K562 (cell line): ENCODE measurements around the gene OR5A1. TPM values are rescaled to one million over a fixed set of nuclear protein-coding genes. Genes with fewer than 3 reads are reported as not detected.

Source experiments
- ATAC-seq: fragments of 200-7000 bp; cut with Tn5 transposase; 3 replicates; pipeline ENCODE4 v1.9.1; 2020; ENCODE audit warnings: moderate library complexity
- BruUV-seq: library from RNA; stranded (reverse); fragments of 400-500 nt; replicated peaks from 2 replicates; lab custom pipeline; 2021; lab: Mats Ljungman, UMichigan
- CTCF ChIA-PET: fragments of 300-600 bp; formaldehyde crosslinking; extraction: SDS; loops from one replicate; lab custom pipeline; 2021; ENCODE audit warnings: low intra/inter-chr PET ratio; lab: Yijun Ruan, JAX
- POLR2A ChIA-PET: fragments of 300-600, 350-650 bp; sonication (Branson Sonifier 250); formaldehyde crosslinking; extraction: SDS; loops from one replicate; lab custom pipeline; 2021; ENCODE audit warnings: antibody characterized with exemption, inconsistent platforms; lab: Yijun Ruan, JAX
- DNase-seq, 4 experiments: peaks; one replicate each; pipeline versions ENCODE4 v3.0.0 to v3.0.0-alpha.2; 2011 to 2018; ENCODE audit warnings: low spot score in 3 of 4, mixed read lengths in 3 of 4; ENCODE audit errors: extremely low read depth in 1 of 4
- FAIRE-seq: peaks from 2 replicates; lab custom pipeline; 2011; peaks lifted over from hg19 to GRCh38; lab: Jason Lieb, UNC
- H2AFZ ChIP-seq: 2 replicates; pipeline ENCODE4 v1.6.0; 2011; ENCODE audit warnings: low read depth, low read length, control low read depth, inconsistent platforms
- H3K27ac ChIP-seq: fragments of 200-600 bp; 3 replicates; pipeline ENCODE4 v1.8.0; 2011; ENCODE audit warnings: low read depth, mild to moderate bottlenecking, control low read depth, inconsistent platforms, low read length, moderate library complexity, mixed read lengths; ENCODE audit errors: extremely low read depth
- H3K27me3 ChIP-seq, 2 experiments: fragments of 300-600 bp in 1 of 2; 2 replicates in 1 of 2; 3 replicates in 1 of 2; pipeline versions ENCODE4 v1.6.0 to v1.8.0; 2011; ENCODE audit warnings: inconsistent platforms in 2 of 2, low read length in 2 of 2, mild to moderate bottlenecking in 1 of 2, mixed read lengths in 1 of 2, moderate library complexity in 1 of 2; ENCODE audit not compliant: control insufficient read depth in 2 of 2, insufficient read depth in 2 of 2
- H3K36me3 ChIP-seq: fragments of 300-600 bp; 3 replicates; pipeline ENCODE4 v1.8.0; 2011; ENCODE audit warnings: mild to moderate bottlenecking, low read length, inconsistent platforms; ENCODE audit not compliant: control insufficient read depth, insufficient read depth
- H3K4me1 ChIP-seq, 2 experiments: fragments of 200-600 bp in 1 of 2; replicated peaks in 1 of 2; 2 replicates in 1 of 2; 3 replicates in 1 of 2; pipeline versions ENCODE4 v1.5.1 to v1.8.0; 2011; ENCODE audit warnings: inconsistent platforms in 2 of 2, low read length in 2 of 2, mild to moderate bottlenecking in 1 of 2, mixed read lengths in 1 of 2, moderate library complexity in 1 of 2; ENCODE audit not compliant: control insufficient read depth in 2 of 2, insufficient read depth in 2 of 2
- H3K4me2 ChIP-seq: 2 replicates; pipeline ENCODE4 v1.6.1; 2011; ENCODE audit warnings: low read length, control low read depth, inconsistent platforms, mixed read lengths; ENCODE audit not compliant: insufficient read depth
- H3K4me3 ChIP-seq: fragments of 200-600 bp; sonication (generic), shearing (Covaris generic); 2 replicates; pipeline ENCODE4 v1.5.1; 2016; ENCODE audit warnings: control low read depth, inconsistent platforms
- H3K79me2 ChIP-seq: fragments of 200-600 bp; 3 replicates; pipeline ENCODE4 v1.8.0; 2011; ENCODE audit warnings: low read length, inconsistent platforms; ENCODE audit not compliant: control insufficient read depth, insufficient read depth
- H3K9ac ChIP-seq, 2 experiments: 2 replicates each; pipeline versions ENCODE4 v1.6.0 to v1.6.1; 2011; ENCODE audit warnings: low read depth in 2 of 2, low read length in 2 of 2, control low read depth in 1 of 2, inconsistent platforms in 1 of 2, mild to moderate bottlenecking in 1 of 2, mixed read lengths in 1 of 2; ENCODE audit not compliant: insufficient read depth in 1 of 2
- H3K9me1 ChIP-seq: one replicate; pipeline ENCODE4 v1.6.0; 2011; ENCODE audit warnings: inconsistent platforms, mild to moderate bottlenecking, low read length, moderate library complexity; ENCODE audit not compliant: control insufficient read depth, insufficient read depth
- H3K9me3 ChIP-seq: replicated peaks from 2 replicates; pipeline ENCODE4 v1.5.1; 2011; ENCODE audit warnings: low read depth, low read length, inconsistent platforms; ENCODE audit not compliant: control insufficient read depth, insufficient read depth
- H4K20me1 ChIP-seq: replicated peaks from 2 replicates; pipeline ENCODE4 v1.6.1; 2011; ENCODE audit warnings: low read length, inconsistent platforms, mixed read lengths; ENCODE audit not compliant: control insufficient read depth, insufficient read depth
- CBX3 ChIP-seq, 2 experiments: IDR thresholded peaks; 1 replicate in 1 of 2; 2 replicates in 1 of 2; pipeline ENCODE4 v1.6.1; 2012; ENCODE audit warnings: inconsistent platforms in 2 of 2, low read length in 2 of 2, borderline replicate concordance in 1 of 2, control low read depth in 1 of 2
- CHAMP1 ChIP-seq: fragments of 450-650 bp; IDR thresholded peaks from 2 replicates; pipeline ENCODE4 v1.6.1; 2016; ENCODE audit warnings: mild to moderate bottlenecking
- ELK3 ChIP-seq: fragments of 450-650 bp; formaldehyde crosslinking; IDR thresholded peaks from 2 replicates; pipeline ENCODE4 v1.4.0; 2020; ENCODE audit warnings: mild to moderate bottlenecking
- MCM2 ChIP-seq: fragments of 450-650 bp; IDR thresholded peaks from 2 replicates; pipeline ENCODE4 v1.6.1; 2017; ENCODE audit warnings: low read depth, mild to moderate bottlenecking
- MCM7 ChIP-seq, 2 experiments: fragments of 450-650 bp; IDR thresholded peaks; 2 replicates each; pipeline ENCODE4 v1.6.1; 2016 to 2018
- MEF2D ChIP-seq: conservative IDR thresholded peaks from 2 replicates; pipeline ENCODE4 v1.6.1; 2016; ENCODE audit warnings: low read depth, missing genetic modification characterization, missing compliant biosample characterization
- MTA3 ChIP-seq: fragments of 450-650 bp; formaldehyde crosslinking; IDR thresholded peaks from 2 replicates; pipeline ENCODE4 v1.6.1; 2017; ENCODE audit warnings: mild to moderate bottlenecking, borderline replicate concordance
- MXI1 ChIP-seq: IDR thresholded peaks from 2 replicates; pipeline ENCODE4 v1.6.1; 2011; ENCODE audit warnings: low read depth, mild to moderate bottlenecking, improper control_type of control experiment, low read length
- NCOA2 ChIP-seq, 2 experiments: fragments of 450-650 bp; IDR thresholded peaks; 2 replicates each; pipeline ENCODE4 v1.6.1; 2018; ENCODE audit warnings: mild to moderate bottlenecking in 2 of 2, moderate library complexity in 1 of 2; ENCODE audit not compliant: partially characterized antibody in 2 of 2
- POU5F1 ChIP-seq: fragments of 150-350 bp; IDR thresholded peaks from 2 replicates; pipeline ENCODE4 v1.6.1; 2014; ENCODE audit warnings: borderline replicate concordance, low read length, low read depth, mild to moderate bottlenecking; ENCODE audit not compliant: partially characterized antibody
- SRSF7 ChIP-seq: fragments of 200-400 bp; formaldehyde crosslinking; optimal IDR thresholded peaks from 2 replicates; pipeline ENCODE3; 2017; ENCODE audit warnings: mild to moderate bottlenecking, low read depth, low read length
- ZC3H11A ChIP-seq: IDR thresholded peaks from 2 replicates; pipeline ENCODE4 v1.6.1; 2012; ENCODE audit warnings: low read depth, low read length, improper control_type of control experiment
- ZNF384 ChIP-seq: IDR thresholded peaks from 2 replicates; pipeline ENCODE4 v1.6.1; 2012; ENCODE audit warnings: low read depth, low read length, improper control_type of control experiment
- WGBS: fragments of 100-300 bp; shearing (Covaris generic); methylation state at CpG from one replicate; pipeline ENCODE4 v1.1.6; 2016; ENCODE audit warnings: low coverage, mixed read lengths; ENCODE audit not compliant: insufficient coverage; ENCODE audit errors: missing lambda C conversion rate; 5-methylcytosine and 5-hydroxymethylcytosine counted together
- in situ Hi-C: fragments of 300-500 bp; cut with MboI; formaldehyde crosslinking; loops from 4 replicates; pipeline ENCODE4 v1.15.0; 2018; ENCODE audit warnings: inconsistent platforms, mixed read lengths
- intact Hi-C: fragments of 100-400 bp; cut with micrococcal nuclease; formaldehyde crosslinking; loops from 2 replicates; pipeline ENCODE4 v1.14.2; 2022
- polyA plus RNA-seq, 8 experiments: library from polyadenylated mRNA; depleted of rRNA in 4 of 8; stranded (reverse) in 5 of 8; unstranded in 3 of 8; fragments of >200 nt; fragmentation: Nextera tagmentation in 2 of 8; fragmentation: Illumina TruSeq in 1 of 8; extraction: Ambion mirVana in 2 of 8; extraction: Trizol in 1 of 8; gene quantifications; 2 replicates each; pipeline versions ENCODE4 v1.2.1 to v1.2.3, GENCODE V29; 2011 to 2014; ENCODE audit warnings: inconsistent platforms in 1 of 8, missing spikeins in 1 of 8
- total RNA-seq, 7 experiments: library from RNA; depleted of rRNA in 6 of 7; stranded (reverse); fragments of >200 nt in 6 of 7; fragmentation: Illumina TruSeq in 2 of 7; extraction: Trizol in 2 of 7; gene quantifications; 2 replicates each; pipeline versions ENCODE4 v1.2.1 to v1.2.3, GENCODE V29; 2011 to 2021; ENCODE audit warnings: low replicate concordance in 1 of 7
- TF ChIP-seq, protein P1 (sequence below): fragments of 250-450 bp; sonication (Bioruptor Pico); IDR thresholded peaks from 2 replicates; pipeline ENCODE4 v1.5.0; 2021

Gene OR5A1
- total and polyA plus RNA-seq, 9 of the 15 experiments (the other 6 are each of a cell fraction or from before 2014, with no cell fraction given), result not detected

GRCh38 chr11:59423835-59424234, 12.4 kb upstream of the OR5A1 start:
- CTCF ChIA-PET, result interaction anchor here (0.6 kb wide), 1 partner anchor 1349 kb away, joined by 4 read pairs; no protein-coding TSS in a partner anchor
- H3K79me2 ChIP-seq, result no peaks in the 10 kb centered on the region
- DNase-seq (no peak), FAIRE-seq (no peak), ATAC-seq (no peak)
- H3K9me1 ChIP-seq, result no peaks in the 10 kb centered on the region
- H3K27ac ChIP-seq, result no peak overlapping the region
- in situ Hi-C loops, result loop anchor here (10.0 kb wide), 1 partner anchor 249 kb away; the partner anchor contains the start of gene DTX4
- H3K27me3 ChIP-seq, result no peaks in the 10 kb centered on the region; a peak in 1 of 5 replicates
- no peaks in the 10 kb centered on the region for H4K20me1 ChIP-seq
- POLR2A ChIA-PET, result interaction anchor here (2.2 kb wide), 1 partner anchor 13 kb away, joined by 6 read pairs; the partner anchor contains the start of gene OR5A1
- no peak overlapping the region for H2AFZ ChIP-seq
- 0% methylated on average over 2 of the region's 2 CpGs for WGBS
- H3K9me3 ChIP-seq, result no peaks in the 10 kb centered on the region
- no peak overlapping the region for H3K4me2 ChIP-seq
- intact Hi-C loops, result no loop called here
- H3K4me3 ChIP-seq, result no peak overlapping the region
- H3K36me3 ChIP-seq, result no peaks in the 10 kb centered on the region
- BruUV-seq, result no TSS peak
- H3K4me1 ChIP-seq, result no peaks in the 10 kb centered on the region
- no peak overlapping the region for H3K9ac ChIP-seq
- TF ChIP-seq ELK3 (CRISPR knock-in tag) (no peak), CHAMP1 (no peak), POU5F1 (no peak), MTA3 (no peak), ZNF384 (no peak), CBX3 (IDR thresholded peaks at IDR 0.05; ENCODE audit: borderline replicate concordance in 1 of 2, low read length in 2 of 2) (no peak), ZC3H11A (no peak), MXI1 (no peak), MEF2D (no peak), NCOA2 (IDR thresholded peaks at IDR 0.05; ENCODE audit: partially characterized antibody in 2 of 2) (no peak), MCM7 (IDR thresholded peaks at IDR 0.05) (no peak), SRSF7 (no peak), MCM2 (no peak)
- TF ChIP-seq, protein P1, sequence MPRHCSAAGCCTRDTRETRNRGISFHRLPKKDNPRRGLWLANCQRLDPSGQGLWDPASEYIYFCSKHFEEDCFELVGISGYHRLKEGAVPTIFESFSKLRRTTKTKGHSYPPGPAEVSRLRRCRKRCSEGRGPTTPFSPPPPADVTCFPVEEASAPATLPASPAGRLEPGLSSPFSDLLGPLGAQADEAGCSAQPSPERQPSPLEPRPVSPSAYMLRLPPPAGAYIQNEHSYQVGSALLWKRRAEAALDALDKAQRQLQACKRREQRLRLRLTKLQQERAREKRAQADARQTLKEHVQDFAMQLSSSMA (CRISPR knock-in tag), result no peak
